Right lobe of liver (tissue), 4 donors: ENCODE results near the gene SYT6.

Source experiments
- POLR2A ChIP-seq: fragments of 450-650 bp; IDR thresholded peaks from one replicate; pipeline ENCODE4 v1.6.1; 2017; ENCODE audit warnings: antibody characterized with exemption, mild to moderate bottlenecking
- TF ChIP-seq, protein P1 (sequence below), 4 donors: fragments of 200-600 bp in 3 of 4; fragments of 450-650 bp in 1 of 4; IDR thresholded peaks; one replicate each; pipeline versions ENCODE4 v1.5.1 to v1.8.0; 2016 to 2022; ENCODE audit warnings: antibody characterized with exemption in 4 of 4, mild to moderate bottlenecking in 2 of 4
- donor health status: DM: no; HTN: no; CAD: no.
- donor health status: DM: no; HTN: no; CAD: no.
- donor health status: DM: no; HTN: yes; CAD: no.

- TF ChIP-seq, protein P1, sequence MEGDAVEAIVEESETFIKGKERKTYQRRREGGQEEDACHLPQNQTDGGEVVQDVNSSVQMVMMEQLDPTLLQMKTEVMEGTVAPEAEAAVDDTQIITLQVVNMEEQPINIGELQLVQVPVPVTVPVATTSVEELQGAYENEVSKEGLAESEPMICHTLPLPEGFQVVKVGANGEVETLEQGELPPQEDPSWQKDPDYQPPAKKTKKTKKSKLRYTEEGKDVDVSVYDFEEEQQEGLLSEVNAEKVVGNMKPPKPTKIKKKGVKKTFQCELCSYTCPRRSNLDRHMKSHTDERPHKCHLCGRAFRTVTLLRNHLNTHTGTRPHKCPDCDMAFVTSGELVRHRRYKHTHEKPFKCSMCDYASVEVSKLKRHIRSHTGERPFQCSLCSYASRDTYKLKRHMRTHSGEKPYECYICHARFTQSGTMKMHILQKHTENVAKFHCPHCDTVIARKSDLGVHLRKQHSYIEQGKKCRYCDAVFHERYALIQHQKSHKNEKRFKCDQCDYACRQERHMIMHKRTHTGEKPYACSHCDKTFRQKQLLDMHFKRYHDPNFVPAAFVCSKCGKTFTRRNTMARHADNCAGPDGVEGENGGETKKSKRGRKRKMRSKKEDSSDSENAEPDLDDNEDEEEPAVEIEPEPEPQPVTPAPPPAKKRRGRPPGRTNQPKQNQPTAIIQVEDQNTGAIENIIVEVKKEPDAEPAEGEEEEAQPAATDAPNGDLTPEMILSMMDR (IDR thresholded peaks at IDR 0.05) = no peak
- no peak for TF ChIP-seq POLR2A
Measured at GRCh38 chr1:114109981-114110380, 43.7 kb downstream of the SYT6 start.
